Measurements from ENCODE around the gene LCLAT1.

DNA sequence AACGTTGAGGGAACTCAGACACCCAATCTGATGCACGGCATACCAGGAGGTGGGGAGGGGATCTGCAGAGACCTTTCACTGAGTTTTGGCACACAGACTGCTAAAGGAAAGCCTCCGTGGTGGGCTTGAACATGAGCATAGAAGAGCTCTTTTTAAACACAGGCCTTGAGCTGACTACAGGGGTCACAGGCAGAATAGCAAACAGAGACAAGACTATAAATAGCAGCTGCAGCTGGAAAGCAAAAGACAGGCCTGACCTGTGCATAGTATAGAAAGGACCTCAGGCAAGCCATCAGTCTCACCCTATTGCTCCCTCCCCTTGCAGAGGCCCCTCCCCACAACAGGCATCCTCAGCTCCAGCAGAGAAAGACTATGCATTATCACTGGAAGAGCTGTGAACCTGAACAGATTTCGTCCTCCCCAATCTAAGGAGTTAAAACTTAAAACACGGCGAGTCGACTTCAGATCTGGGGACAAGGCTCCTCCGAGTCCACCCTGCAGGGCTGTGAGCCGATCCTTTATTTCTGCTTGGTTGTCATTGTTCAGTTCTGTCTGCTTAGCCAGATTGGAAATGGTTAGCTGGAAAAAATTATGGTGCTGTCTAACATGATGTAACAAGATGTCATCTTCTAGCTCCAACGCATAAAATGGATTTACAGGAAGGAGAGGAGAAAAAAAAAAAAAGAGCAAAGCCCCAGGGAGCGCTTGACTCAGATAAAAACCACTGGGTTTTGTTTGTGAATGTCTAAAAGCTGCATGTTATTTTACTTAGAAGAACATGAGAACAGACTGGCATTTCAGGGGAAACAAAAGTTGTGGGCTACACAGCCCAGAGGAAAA is 25.2 kb upstream of the LCLAT1 start:
- TF ChIP-seq EZH2 (IDR thresholded peaks at IDR 0.05; ENCODE audit: low read length) (no peak), CTCF (optimal IDR thresholded peaks at IDR 0.05 in 1 of 3, IDR thresholded peaks at IDR 0.05 in 1 of 3, conservative IDR thresholded peaks at IDR 0.05 in 1 of 3; ENCODE audit: extremely low read depth in 1 of 3, insufficient read depth in 2 of 3, low read length in 3 of 3) (no peak)
